T-helper 1 cell treated with Interleukin-12 subunit alpha and Interleukin-12 subunit beta and Interleukin-4 antibody, amounts not matched to agents 30 ng/mL and 1 ng/mL, for 36 hours (primary cell): ENCODE results near the gene GRIK5. TPM values are rescaled to one million over a fixed set of nuclear protein-coding genes. Genes with fewer than 3 reads are reported as not detected.
"Not testable (repeated sequence)": the region's sequence is repeated elsewhere in the genome, so short reads cannot be mapped to it uniquely, and the experiment has no call there.

Source experiments
- intact Hi-C: fragments of 100-400 bp; cut with micrococcal nuclease; formaldehyde crosslinking; loops from one replicate; pipeline ENCODE4 v1.15.1; 2024
- total RNA-seq: library from RNA; stranded (reverse); gene quantifications from 2 replicates; pipeline ENCODE4 v1.2.3, GENCODE V29; 2022

The GRIK5 gene
- total RNA-seq, 1 donor from 2014 or later, result 4.6 TPM

GRCh38 chr19:41993612-41994483, 76.2 kb downstream of the GRIK5 start, which contains the start of gene ATP1A3:
ATP1A3 (minus strand) TSS chr19:41994230; CDS start chr19:41994076, 154 bp downstream.
- intact Hi-C loops, result loop anchor here (1.0 kb wide), 2 partner anchors 35 to 134 kb away; partner anchors contain the start of genes RABAC1 and RPS19

- intact Hi-C loops, result not testable (repeated sequence)
Measured at GRCh38 chr19:41991925-41992569, 78.0 kb downstream of the GRIK5 start.

GRCh38 chr19:41991025-41991424, 79.0 kb downstream of the GRIK5 start:
- intact Hi-C loops, result no loop called here

GRCh38 chr19:41990615-41991014, 79.4 kb downstream of the GRIK5 start:
- intact Hi-C loops, result no loop called here

- intact Hi-C loops, result no loop called here
Measured at GRCh38 chr19:41990028-41990427, 80.0 kb downstream of the GRIK5 start.

GRCh38 chr19:41988947-41989346, 81.1 kb downstream of the GRIK5 start:
- intact Hi-C loops, result no loop called here

- intact Hi-C loops, result no loop called here
Measured at GRCh38 chr19:41987141-41987860, 82.7 kb downstream of the GRIK5 start.

- intact Hi-C loops, result no loop called here
Measured at GRCh38 chr19:41984961-41985360, 85.0 kb downstream of the GRIK5 start.

- intact Hi-C loops, result no loop called here
Measured at GRCh38 chr19:41981724-41982123, 88.3 kb downstream of the GRIK5 start.

- intact Hi-C loops, result no loop called here
Measured at GRCh38 chr19:41978470-41978869, 91.5 kb downstream of the GRIK5 start.

- intact Hi-C loops, result no loop called here
Measured at GRCh38 chr19:41977916-41978315, 92.1 kb downstream of the GRIK5 start.

GRCh38 chr19:41974652-41975051, 95.4 kb downstream of the GRIK5 start:
- intact Hi-C loops, result no loop called here

- intact Hi-C loops, result no loop called here
Measured at GRCh38 chr19:41971363-41971762, 98.6 kb downstream of the GRIK5 start.

- intact Hi-C loops, result no loop called here
Measured at GRCh38 chr19:41969772-41970458, 100.1 kb downstream of the GRIK5 start.

GRCh38 chr19:41968751-41969595, 101.0 kb downstream of the GRIK5 start:
- intact Hi-C loops, result no loop called here

GRCh38 chr19:41967054-41967783, 102.8 kb downstream of the GRIK5 start:
- intact Hi-C loops, result no loop called here

- intact Hi-C loops, result no loop called here
Measured at GRCh38 chr19:41965106-41965505, 104.9 kb downstream of the GRIK5 start.

GRCh38 chr19:41960973-41961372, 109.0 kb downstream of the GRIK5 start:
- intact Hi-C loops, result no loop called here
